GM12891 (cell line): Measurements from ENCODE around the gene CTNNA2.

Source experiments
- POLR2A ChIP-seq: IDR thresholded peaks from 2 replicates; pipeline ENCODE4 v1.6.1; 2011; ENCODE audit warnings: low read depth, low read length, control low read depth
- TAF1 ChIP-seq: IDR thresholded peaks from 2 replicates; pipeline ENCODE4 v1.6.1; 2011; ENCODE audit warnings: low read depth, low read length, control low read depth

DNA sequence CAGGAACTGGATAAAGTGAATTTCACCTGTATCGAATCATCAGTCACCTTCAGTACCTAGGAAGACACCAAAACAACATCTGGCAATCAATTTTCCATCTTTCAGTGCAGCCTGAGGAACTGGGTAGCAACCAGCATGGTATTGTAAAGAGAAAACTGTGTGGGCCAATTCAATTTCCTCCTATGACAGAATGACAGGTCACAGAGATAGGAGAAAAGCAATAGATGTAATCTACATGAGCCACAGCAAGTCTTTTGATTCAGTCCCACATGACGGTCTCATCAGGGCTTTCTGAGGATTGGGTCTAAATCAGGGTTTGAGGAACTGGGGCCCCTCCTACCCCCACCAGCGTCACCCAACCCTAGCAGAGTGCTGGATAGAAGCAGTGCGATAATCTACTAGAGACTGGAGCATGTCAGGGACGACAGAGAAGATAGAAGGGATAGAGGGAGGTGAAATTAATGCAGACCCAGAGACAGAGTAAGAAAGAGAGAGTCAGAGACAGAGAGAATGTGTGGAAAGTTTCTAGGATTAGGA is 523.0 kb downstream of the CTNNA2 start:
- TF ChIP-seq POLR2A (no peak), TAF1 (no peak)
